SK-N-SH (cell line): ENCODE results near the gene TMEM209. TPM values are rescaled to one million over a fixed set of nuclear protein-coding genes. Genes with fewer than 3 reads are reported as not detected.

Experiments used
- CTCF ChIA-PET: fragments of 300-600, 350-600 bp; formaldehyde crosslinking; extraction: SDS; loops from one replicate; lab custom pipeline; 2021; lab: Yijun Ruan, JAX
- POLR2A ChIA-PET: fragments of 350-600 bp; sonication (Branson Sonifier 250); formaldehyde crosslinking; extraction: SDS; loops from one replicate; lab custom pipeline; 2020; ENCODE audit warnings: antibody characterized with exemption, inconsistent platforms; lab: Yijun Ruan, JAX
- DNase-seq: peaks from one replicate; pipeline ENCODE4 v3.0.0; 2012
- H2AFZ ChIP-seq: fragments of 200-600 bp; sonication (generic); 2 replicates; pipeline ENCODE4 v1.8.1; 2016; ENCODE audit warnings: antibody characterized with exemption, mild to moderate bottlenecking, low read depth
- H3F3A ChIP-seq: fragments of 200-600 bp; sonication (generic); replicated peaks from 2 replicates; pipeline ENCODE3; 2016; ENCODE audit warnings: antibody characterized with exemption, mild to moderate bottlenecking; ENCODE audit not compliant: insufficient read depth
- H3K27ac ChIP-seq, 2 experiments: fragments of 200-500 bp in 1 of 2; fragments of 200-600 bp in 1 of 2; sonication (Bioruptor generic) in 1 of 2; sonication (generic), shearing (Covaris generic) in 1 of 2; 2 replicates each; pipeline versions ENCODE4 v1.5.1 to v1.6.1; 2014 to 2016; ENCODE audit warnings: low read depth in 2 of 2, inconsistent platforms in 1 of 2, low read length in 1 of 2, mild to moderate bottlenecking in 1 of 2, mixed read lengths in 1 of 2
- H3K27me3 ChIP-seq: fragments of 200-600 bp; sonication (generic), shearing (Covaris generic); 2 replicates; pipeline ENCODE4 v1.6.1; 2016; ENCODE audit warnings: mixed run types; ENCODE audit not compliant: insufficient read depth
- H3K36me3 ChIP-seq, 2 experiments: fragments of 200-500 bp in 1 of 2; fragments of 200-600 bp in 1 of 2; sonication (Bioruptor generic) in 1 of 2; sonication (generic) in 1 of 2; replicated peaks in 1 of 2; 2 replicates each; pipeline versions ENCODE3 to v1.5.1; 2014 to 2016; ENCODE audit warnings: low read length in 1 of 2, mild to moderate bottlenecking in 1 of 2; ENCODE audit not compliant: insufficient read depth in 2 of 2, control insufficient read depth in 1 of 2
- H3K4me1 ChIP-seq, 2 experiments: fragments of 200-500 bp in 1 of 2; fragments of 200-600 bp in 1 of 2; sonication (Bioruptor generic) in 1 of 2; sonication (generic), shearing (Covaris generic) in 1 of 2; 2 replicates each; pipeline versions ENCODE4 v1.5.1 to v1.6.1; 2014 to 2016; ENCODE audit warnings: low read depth in 1 of 2, low read length in 1 of 2, mixed run types in 1 of 2; ENCODE audit not compliant: insufficient read depth in 2 of 2, control insufficient read depth in 1 of 2
- H3K4me2 ChIP-seq: fragments of 200-600 bp; sonication (generic), shearing (Covaris generic); 2 replicates; pipeline ENCODE4 v1.6.1; 2017; ENCODE audit warnings: mixed run types
- H3K4me3 ChIP-seq, 2 experiments: fragments of 200-500 bp in 1 of 2; fragments of 200-600 bp in 1 of 2; sonication (Bioruptor generic) in 1 of 2; sonication (generic), shearing (Covaris generic) in 1 of 2; 2 replicates each; pipeline versions ENCODE4 v1.5.1 to v1.8.1; 2014 to 2016; ENCODE audit warnings: low read depth in 2 of 2, inconsistent platforms in 1 of 2, low read length in 1 of 2, mild to moderate bottlenecking in 1 of 2, mixed read lengths in 1 of 2, moderate library complexity in 1 of 2
- H3K79me2 ChIP-seq: fragments of 200-600 bp; sonication (generic); 2 replicates; pipeline ENCODE4 v1.8.1; 2017; ENCODE audit warnings: mild to moderate bottlenecking; ENCODE audit not compliant: insufficient read depth
- H3K9ac ChIP-seq: fragments of 200-600 bp; sonication (generic); 2 replicates; pipeline ENCODE4 v1.6.1; 2017; ENCODE audit warnings: mixed run types
- H3K9me2 ChIP-seq: fragments of 200-600 bp; sonication (generic); 2 replicates; pipeline ENCODE4 v1.6.1; 2017; ENCODE audit warnings: mixed run types
- H3K9me3 ChIP-seq: fragments of 200-600 bp; sonication (generic); 2 replicates; pipeline ENCODE4 v1.6.1; 2017; ENCODE audit warnings: mixed run types, mild to moderate bottlenecking, moderate library complexity
- H4K20me1 ChIP-seq: fragments of 200-600 bp; sonication (generic); 2 replicates; pipeline ENCODE4 v1.6.1; 2017; ENCODE audit warnings: mild to moderate bottlenecking, mixed run types; ENCODE audit not compliant: insufficient read depth
- ELF1 ChIP-seq: IDR thresholded peaks from 2 replicates; pipeline ENCODE4 v1.4.0; 2012
- EP300 ChIP-seq, 2 experiments: IDR thresholded peaks; 2 replicates each; pipeline versions ENCODE4 v1.4.0 to v1.6.1; 2012; ENCODE audit warnings: borderline replicate concordance in 1 of 2, low read depth in 1 of 2, low read length in 1 of 2
- EZH2phosphoT487 ChIP-seq: fragments of 200-600 bp; sonication (generic); IDR thresholded peaks from 2 replicates; pipeline ENCODE4 v1.6.1; 2017; ENCODE audit warnings: low read depth, mixed run types, mild to moderate bottlenecking, antibody characterized with exemption, moderate library complexity, borderline replicate concordance
- FOSL2 ChIP-seq: IDR thresholded peaks from 2 replicates; pipeline ENCODE4 v1.4.0; 2012; ENCODE audit warnings: low read depth, mild to moderate bottlenecking, moderate library complexity, borderline replicate concordance
- FOXJ3 ChIP-seq: sonication (generic); formaldehyde crosslinking; IDR thresholded peaks from 2 replicates; pipeline ENCODE4 v1.5.1; 2020; ENCODE audit warnings: mild to moderate bottlenecking, missing genetic modification reagents
- GATA2 ChIP-seq: sonication (generic); formaldehyde crosslinking; IDR thresholded peaks from 2 replicates; pipeline ENCODE4 v1.5.0; 2020; ENCODE audit warnings: mild to moderate bottlenecking, missing genetic modification reagents
- MXI1 ChIP-seq: IDR thresholded peaks from 2 replicates; pipeline ENCODE4 v1.6.1; 2012; ENCODE audit warnings: mild to moderate bottlenecking, low read depth, low read length, improper control_type of control experiment
- NFIC ChIP-seq: IDR thresholded peaks from 2 replicates; pipeline ENCODE4 v1.4.0; 2012; ENCODE audit warnings: borderline replicate concordance
- RFX5 ChIP-seq: IDR thresholded peaks from 2 replicates; pipeline ENCODE4 v1.6.1; 2012; ENCODE audit warnings: mild to moderate bottlenecking, improper control_type of control experiment, low read length
- SMC3 ChIP-seq: IDR thresholded peaks from 2 replicates; pipeline ENCODE4 v1.6.1; 2012; ENCODE audit warnings: low read depth, low read length, improper control_type of control experiment
- TAF1 ChIP-seq: IDR thresholded peaks from 2 replicates; pipeline ENCODE4 v1.6.1; 2012; ENCODE audit warnings: low read depth, mild to moderate bottlenecking, low read length, moderate library complexity, borderline replicate concordance
- TCF12 ChIP-seq: IDR thresholded peaks from 2 replicates; pipeline ENCODE4 v1.4.0; 2012
- TEAD4 ChIP-seq: IDR thresholded peaks from 2 replicates; pipeline ENCODE4 v1.4.0; 2012; ENCODE audit warnings: mild to moderate bottlenecking, borderline replicate concordance; ENCODE audit not compliant: insufficient read depth
- YY1 ChIP-seq: IDR thresholded peaks from 2 replicates; pipeline ENCODE4 v1.4.0; 2012; ENCODE audit warnings: low read depth, mild to moderate bottlenecking
- WGBS: methylation state at CpG from one replicate; pipeline ENCODE4 v1.1.6; 2017; ENCODE audit warnings: low lambda C conversion rate; 5-methylcytosine and 5-hydroxymethylcytosine counted together
- polyA plus RNA-seq, 3 experiments: library from polyadenylated mRNA; depleted of rRNA; stranded (reverse); fragments of >200 nt; gene quantifications; 2 replicates each; pipeline ENCODE4 v1.2.3, GENCODE V29; 2012
- TF ChIP-seq, protein P1 (sequence below): IDR thresholded peaks from 2 replicates; pipeline ENCODE4; 2012
- TF ChIP-seq, protein P2 (sequence below): IDR thresholded peaks from 2 replicates; pipeline ENCODE4 v1.4.0; 2012; ENCODE audit warnings: low read depth, borderline replicate concordance

The TMEM209 gene
- polyA plus RNA-seq, 1 of the 3 experiments (the other 2 are of a cell fraction): 14.9 TPM

DNA sequence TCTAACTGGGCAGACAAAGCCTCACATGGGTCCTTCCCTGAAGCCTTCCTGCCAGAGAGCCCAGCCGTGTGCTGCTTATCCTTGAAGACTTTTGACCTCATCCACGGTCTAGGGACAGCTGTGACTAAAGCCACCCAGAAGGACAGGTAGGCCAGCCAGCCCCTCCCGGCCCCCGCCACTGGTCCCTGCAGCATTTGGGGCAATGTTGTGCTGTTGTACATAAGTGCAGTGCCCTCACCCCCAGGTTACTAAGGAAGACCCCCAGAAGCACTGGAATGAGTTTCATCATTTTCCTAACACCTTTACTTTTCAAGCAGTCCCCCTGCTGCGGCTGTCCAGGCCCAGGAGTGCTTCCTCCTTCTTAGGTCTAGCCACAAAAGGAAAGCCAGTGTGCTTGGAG is 43.0 kb downstream of the TMEM209 start:
- POLR2A ChIA-PET: no interaction called here
- Histone ChIP-seq H3K9ac (no peak overlapping the region), H3K9me2 (no peaks in the 10 kb centered on the region), H3K4me3 (no peak overlapping the region), H2AFZ (no peak overlapping the region), H4K20me1 (no peaks in the 10 kb centered on the region), H3K4me1 (no peaks in the 10 kb centered on the region), H3K36me3 (peaks cover 47 to 54% of the 10 kb centered on the region in 2 experiments), H3K27me3 (no peaks in the 10 kb centered on the region), H3K79me2 (no peaks in the 10 kb centered on the region), H3K4me2 (no peak overlapping the region), H3F3A (no peaks in the 10 kb centered on the region), H3K9me3 (no peaks in the 10 kb centered on the region), H3K27ac (no peak overlapping the region)
- TF ChIP-seq MXI1: no peak
- TF ChIP-seq EZH2phosphoT487: no peak
- TF ChIP-seq YY1: no peak
- TF ChIP-seq FOXJ3 (CRISPR knock-in tag): no peak
- TF ChIP-seq SMC3: no peak
- no peak for TF ChIP-seq FOSL2
- TF ChIP-seq, protein P1, sequence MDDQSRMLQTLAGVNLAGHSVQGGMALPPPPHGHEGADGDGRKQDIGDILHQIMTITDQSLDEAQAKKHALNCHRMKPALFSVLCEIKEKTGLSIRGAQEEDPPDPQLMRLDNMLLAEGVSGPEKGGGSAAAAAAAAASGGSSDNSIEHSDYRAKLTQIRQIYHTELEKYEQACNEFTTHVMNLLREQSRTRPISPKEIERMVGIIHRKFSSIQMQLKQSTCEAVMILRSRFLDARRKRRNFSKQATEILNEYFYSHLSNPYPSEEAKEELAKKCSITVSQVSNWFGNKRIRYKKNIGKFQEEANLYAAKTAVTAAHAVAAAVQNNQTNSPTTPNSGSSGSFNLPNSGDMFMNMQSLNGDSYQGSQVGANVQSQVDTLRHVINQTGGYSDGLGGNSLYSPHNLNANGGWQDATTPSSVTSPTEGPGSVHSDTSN: no peak
- TF ChIP-seq TEAD4: no peak
- TF ChIP-seq NFIC: no peak
- WGBS: 97% methylated on average over 4 of the region's 5 CpGs
- DNase-seq: no peak
- CTCF ChIA-PET: interaction anchor here (4.4 kb wide), 1 partner anchor 8 kb away, joined by 16 read pairs; no protein-coding TSS in a partner anchor

DNA sequence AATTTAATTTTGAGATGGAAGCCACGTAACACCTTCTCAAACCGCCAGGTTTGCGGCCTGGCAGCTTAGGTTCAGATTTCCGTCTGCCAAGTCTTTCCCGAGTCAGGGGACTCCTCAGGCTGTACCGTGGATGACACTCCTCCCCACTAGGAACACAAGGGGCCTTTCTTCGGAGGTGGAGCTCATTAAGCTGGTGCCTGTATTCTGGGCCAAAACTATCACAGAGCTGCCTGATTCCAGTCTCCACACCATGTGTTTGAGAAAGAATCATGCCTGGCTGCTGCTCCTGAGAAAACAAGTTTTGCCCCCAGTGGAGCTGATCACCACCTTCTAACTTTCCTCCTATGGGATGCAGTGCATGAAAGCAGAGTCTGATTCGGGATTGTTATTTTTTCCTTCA is 44.8 kb downstream of the TMEM209 start:
- CTCF ChIA-PET: interaction anchor here (0.6 to 2.1 kb wide), 3 partner anchors 18 to 562 kb away, joined by 3 to 10 read pairs (median 3); no protein-coding TSS in a partner anchor
- H3F3A ChIP-seq: no peaks in the 10 kb centered on the region
- 94% methylated on average over 8 of the region's 8 CpGs for WGBS

More for the DNA sequence above, 44.8 kb downstream of the TMEM209 start:
- Histone ChIP-seq H3K79me2 (no peaks in the 10 kb centered on the region), H3K9me2 (no peaks in the 10 kb centered on the region), H3K4me1 (no peaks in the 10 kb centered on the region; a peak in 1 of 4 replicates), H3K9ac (no peak overlapping the region), H3K36me3 (peaks cover 32 to 42% of the 10 kb centered on the region in 2 experiments), H3K27ac (no peak overlapping the region), H2AFZ (no peak overlapping the region), H3K4me2 (no peak overlapping the region), H3K27me3 (no peaks in the 10 kb centered on the region), H3K4me3 (no peak overlapping the region), H4K20me1 (no peaks in the 10 kb centered on the region), H3K9me3 (no peaks in the 10 kb centered on the region)
- POLR2A ChIA-PET: interaction anchor here (1.9 kb wide), 1 partner anchor 44 kb away, joined by 6 read pairs; the partner anchor contains the start of gene TMEM209
- no peak for DNase-seq
- TF ChIP-seq SMC3 (no peak), FOXJ3 (CRISPR knock-in tag) (no peak), RFX5 (no peak), ELF1 (no peak), TCF12 (no peak), EP300 (IDR thresholded peaks at IDR 0.05; ENCODE audit: borderline replicate concordance in 1 of 2, low read depth in 1 of 2, low read length in 1 of 2) (no peak), GATA2 (CRISPR knock-in tag) (no peak), TAF1 (no peak)
- TF ChIP-seq, protein P1: no peak
- TF ChIP-seq, protein P2, sequence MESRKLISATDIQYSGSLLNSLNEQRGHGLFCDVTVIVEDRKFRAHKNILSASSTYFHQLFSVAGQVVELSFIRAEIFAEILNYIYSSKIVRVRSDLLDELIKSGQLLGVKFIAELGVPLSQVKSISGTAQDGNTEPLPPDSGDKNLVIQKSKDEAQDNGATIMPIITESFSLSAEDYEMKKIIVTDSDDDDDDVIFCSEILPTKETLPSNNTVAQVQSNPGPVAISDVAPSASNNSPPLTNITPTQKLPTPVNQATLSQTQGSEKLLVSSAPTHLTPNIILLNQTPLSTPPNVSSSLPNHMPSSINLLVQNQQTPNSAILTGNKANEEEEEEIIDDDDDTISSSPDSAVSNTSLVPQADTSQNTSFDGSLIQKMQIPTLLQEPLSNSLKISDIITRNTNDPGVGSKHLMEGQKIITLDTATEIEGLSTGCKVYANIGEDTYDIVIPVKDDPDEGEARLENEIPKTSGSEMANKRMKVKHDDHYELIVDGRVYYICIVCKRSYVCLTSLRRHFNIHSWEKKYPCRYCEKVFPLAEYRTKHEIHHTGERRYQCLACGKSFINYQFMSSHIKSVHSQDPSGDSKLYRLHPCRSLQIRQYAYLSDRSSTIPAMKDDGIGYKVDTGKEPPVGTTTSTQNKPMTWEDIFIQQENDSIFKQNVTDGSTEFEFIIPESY: no peak
